ENCODE results near the gene BTBD2.

Gene BTBD2

GRCh38 chr19:2057484-2058469 lies 42.3 kb upstream of the BTBD2 start:
- no peaks in the 10 kb centered on the region for H3K36me3 ChIP-seq (ENCODE audit: control insufficient read depth, insufficient read depth, low read length)
- H3K4me3 ChIP-seq (ENCODE audit: low read depth, low read length): no peak overlapping the region
- H3K27me3 ChIP-seq (ENCODE audit: control insufficient read depth, insufficient read depth, low read length): no peaks in the 10 kb centered on the region
- H3K9ac ChIP-seq (ENCODE audit: low read depth, low read length): no peak overlapping the region
- H3K4me1 ChIP-seq (ENCODE audit: control insufficient read depth, insufficient read depth, low read length): peaks cover 18% of the 10 kb centered on the region
- no peaks in the 10 kb centered on the region for H3K9me3 ChIP-seq (ENCODE audit: control insufficient read depth, insufficient read depth, low read length)
- no peak overlapping the region for H3K27ac ChIP-seq (ENCODE audit: low read depth, low read length)

GRCh38 chr19:2056837-2057192 lies 41.3 kb upstream of the BTBD2 start:
- Histone ChIP-seq H3K4me3 (ENCODE audit: low read depth, low read length) (no peak overlapping the region), H3K27me3 (ENCODE audit: control insufficient read depth, insufficient read depth, low read length) (no peaks in the 10 kb centered on the region), H3K27ac (ENCODE audit: low read depth, low read length) (no peak overlapping the region), H3K9ac (ENCODE audit: low read depth, low read length) (no peak overlapping the region), H3K4me1 (ENCODE audit: control insufficient read depth, insufficient read depth, low read length) (peaks cover 8% of the 10 kb centered on the region; the same call in 1 of the 2 replicates), H3K9me3 (ENCODE audit: control insufficient read depth, insufficient read depth, low read length) (no peaks in the 10 kb centered on the region), H3K36me3 (ENCODE audit: control insufficient read depth, insufficient read depth, low read length) (no peaks in the 10 kb centered on the region)

- Histone ChIP-seq H3K9me3 (ENCODE audit: control insufficient read depth, insufficient read depth, low read length) (no peaks in the 10 kb centered on the region), H3K4me3 (ENCODE audit: low read depth, low read length) (no peak overlapping the region), H3K9ac (ENCODE audit: low read depth, low read length) (no peak overlapping the region), H3K36me3 (ENCODE audit: control insufficient read depth, insufficient read depth, low read length) (no peaks in the 10 kb centered on the region), H3K4me1 (ENCODE audit: control insufficient read depth, insufficient read depth, low read length) (peaks cover 8% of the 10 kb centered on the region; the same call in 1 of the 2 replicates), H3K27me3 (ENCODE audit: control insufficient read depth, insufficient read depth, low read length) (no peaks in the 10 kb centered on the region), H3K27ac (ENCODE audit: low read depth, low read length) (peak overlapping the region; percentile 27)
Observed at GRCh38 chr19:2055931-2056836, 40.7 kb upstream of the BTBD2 start.

- Histone ChIP-seq H3K36me3 (ENCODE audit: control insufficient read depth, insufficient read depth, low read length) (no peaks in the 10 kb centered on the region), H3K4me3 (ENCODE audit: low read depth, low read length) (no peak overlapping the region), H3K27me3 (ENCODE audit: control insufficient read depth, insufficient read depth, low read length) (no peaks in the 10 kb centered on the region), H3K4me1 (ENCODE audit: control insufficient read depth, insufficient read depth, low read length) (peaks cover 3% of the 10 kb centered on the region; the same call in 1 of the 2 replicates), H3K27ac (ENCODE audit: low read depth, low read length) (no peak overlapping the region), H3K9ac (ENCODE audit: low read depth, low read length) (no peak overlapping the region), H3K9me3 (ENCODE audit: control insufficient read depth, insufficient read depth, low read length) (no peaks in the 10 kb centered on the region)
Observed at GRCh38 chr19:2054763-2055162, 39.2 kb upstream of the BTBD2 start.

- Histone ChIP-seq H3K9ac (ENCODE audit: low read depth, low read length) (no peak overlapping the region), H3K4me3 (ENCODE audit: low read depth, low read length) (no peak overlapping the region), H3K4me1 (ENCODE audit: control insufficient read depth, insufficient read depth, low read length) (peaks cover 4% of the 10 kb centered on the region; the same call in 1 of the 2 replicates), H3K36me3 (ENCODE audit: control insufficient read depth, insufficient read depth, low read length) (peaks cover 4% of the 10 kb centered on the region; the same call in 1 of the 2 replicates), H3K9me3 (ENCODE audit: control insufficient read depth, insufficient read depth, low read length) (no peaks in the 10 kb centered on the region), H3K27ac (ENCODE audit: low read depth, low read length) (no peak overlapping the region), H3K27me3 (ENCODE audit: control insufficient read depth, insufficient read depth, low read length) (no peaks in the 10 kb centered on the region)
Observed at GRCh38 chr19:2053601-2054389, 38.3 kb upstream of the BTBD2 start.

GRCh38 chr19:2051773-2052704 lies 36.5 kb upstream of the BTBD2 start:
- Histone ChIP-seq H3K4me1 (ENCODE audit: control insufficient read depth, insufficient read depth, low read length) (0 out of 2 replicates have a peak, but pooled peaks cover 4% of the 10 kb centered on the region), H3K9ac (ENCODE audit: low read depth, low read length) (no peak overlapping the region), H3K9me3 (ENCODE audit: control insufficient read depth, insufficient read depth, low read length) (no peaks in the 10 kb centered on the region), H3K27ac (ENCODE audit: low read depth, low read length) (peak overlapping the region; percentile 46), H3K27me3 (ENCODE audit: control insufficient read depth, insufficient read depth, low read length) (no peaks in the 10 kb centered on the region), H3K36me3 (ENCODE audit: control insufficient read depth, insufficient read depth, low read length) (peaks cover 6% of the 10 kb centered on the region; the same call in 1 of the 2 replicates), H3K4me3 (ENCODE audit: low read depth, low read length) (no peak overlapping the region)

- Histone ChIP-seq H3K9ac (ENCODE audit: low read depth, low read length) (peak within 1 kb of the TSS; percentile 59; the same call in 1 of the 2 replicates), H3K9me3 (ENCODE audit: control insufficient read depth, insufficient read depth, low read length) (no peaks in the 10 kb centered on the region), H3K27ac (ENCODE audit: low read depth, low read length) (peak within 1 kb of the TSS; percentile 46), H3K4me3 (ENCODE audit: low read depth, low read length) (peak within 1 kb of the TSS; percentile 92), H3K27me3 (ENCODE audit: control insufficient read depth, insufficient read depth, low read length) (no peaks in the 10 kb centered on the region), H3K4me1 (ENCODE audit: control insufficient read depth, insufficient read depth, low read length) (0 out of 2 replicates have a peak, but pooled peaks cover 4% of the 10 kb centered on the region), H3K36me3 (ENCODE audit: control insufficient read depth, insufficient read depth, low read length) (peaks cover 13% of the 10 kb centered on the region)
Observed at GRCh38 chr19:2050991-2051772, 35.7 kb upstream of the BTBD2 start, which contains the start of gene MKNK2. Gene MKNK2, minus strand, starts transcription at chr19:2051244. Its CDS starts 393 bp downstream, at chr19:2050851.

- 0 out of 2 replicates have a peak, but pooled peaks cover 4% of the 10 kb centered on the region for H3K4me1 ChIP-seq (ENCODE audit: control insufficient read depth, insufficient read depth, low read length)
- peak overlapping the region; percentile 42 for H3K27ac ChIP-seq (ENCODE audit: low read depth, low read length)
- H3K36me3 ChIP-seq (ENCODE audit: control insufficient read depth, insufficient read depth, low read length): peaks cover 19% of the 10 kb centered on the region
Observed at GRCh38 chr19:2050349-2050990, 35.0 kb upstream of the BTBD2 start.

More at GRCh38 chr19:2050349-2050990, 35.0 kb upstream of the BTBD2 start:
- Histone ChIP-seq H3K4me3 (ENCODE audit: low read depth, low read length) (peak overlapping the region; percentile 92), H3K27me3 (ENCODE audit: control insufficient read depth, insufficient read depth, low read length) (no peaks in the 10 kb centered on the region), H3K9ac (ENCODE audit: low read depth, low read length) (peak overlapping the region; percentile 59; the same call in 1 of the 2 replicates), H3K9me3 (ENCODE audit: control insufficient read depth, insufficient read depth, low read length) (no peaks in the 10 kb centered on the region)

Measured in HUES48 (cell line).